Lung (tissue), 12 donors: ENCODE measurements around the gene CREG2. TPM values are rescaled to one million over a fixed set of nuclear protein-coding genes. Genes with fewer than 3 reads are reported as not detected.
A peak's percentile ranks its signal among the peaks of the same experiment; 100 is the strongest.

Source experiments
- ATAC-seq: fragments of 200-7000 bp; cut with Tn5 transposase; one replicate; pipeline ENCODE4 v1.9.1; 2020; ENCODE audit warnings: moderate number of reproducible peaks; ENCODE audit not compliant: insufficient read depth, low FRiP score
- DNase-seq, 3 donors: peaks; one replicate each; pipeline ENCODE4 v3.0.0-alpha.2; 2013 to 2017
- H3K27ac ChIP-seq, 2 donors: one replicate each; pipeline ENCODE4 v1.5.1; 2013; ENCODE audit warnings: mild to moderate bottlenecking in 2 of 2, moderate library complexity in 2 of 2, control low read depth in 1 of 2, inconsistent platforms in 1 of 2, low read depth in 1 of 2, low read length in 1 of 2
- H3K27me3 ChIP-seq, 3 donors: one replicate each; pipeline ENCODE4 v1.5.1; 2013; ENCODE audit warnings: low read length in 2 of 3; ENCODE audit not compliant: control insufficient read depth in 3 of 3, insufficient read depth in 3 of 3
- H3K36me3 ChIP-seq, 4 donors: one replicate each; pipeline ENCODE4 v1.5.1; 2013; ENCODE audit warnings: low read length in 4 of 4, mild to moderate bottlenecking in 1 of 4, moderate library complexity in 1 of 4; ENCODE audit not compliant: control insufficient read depth in 4 of 4, insufficient read depth in 4 of 4
- H3K4me1 ChIP-seq, 5 donors: one replicate each; pipeline ENCODE4 v1.5.1; 2013; ENCODE audit warnings: low read length in 5 of 5, mild to moderate bottlenecking in 2 of 5, moderate library complexity in 1 of 5; ENCODE audit not compliant: control insufficient read depth in 5 of 5, insufficient read depth in 5 of 5
- H3K4me3 ChIP-seq: one replicate; pipeline ENCODE4 v1.5.1; 2013; ENCODE audit warnings: mild to moderate bottlenecking, control low read depth, moderate library complexity
- H3K9ac ChIP-seq, 2 donors: one replicate each; pipeline ENCODE4 v1.5.1; 2013; ENCODE audit warnings: low read length in 2 of 2, control low read depth in 1 of 2; ENCODE audit not compliant: insufficient read depth in 1 of 2
- H3K9me3 ChIP-seq, 4 donors: one replicate each; pipeline ENCODE4 v1.5.1; 2013; ENCODE audit warnings: low read length in 3 of 4, mild to moderate bottlenecking in 1 of 4, moderate library complexity in 1 of 4; ENCODE audit not compliant: control insufficient read depth in 4 of 4, insufficient read depth in 3 of 4
- CTCF ChIP-seq: IDR thresholded peaks from 2 replicates; pipeline ENCODE4 v1.5.1; 2012; ENCODE audit warnings: mild to moderate bottlenecking; ENCODE audit errors: control extremely low read depth, extremely low read depth
- WGBS, 2 donors: extraction: QIAGEN DNeasy Blood & Tissue Kit; methylation state at CpG; one replicate each; pipeline ENCODE4 v1.1.7; 2013; 5-methylcytosine and 5-hydroxymethylcytosine counted together
- polyA plus RNA-seq, 2 donors: library from polyadenylated mRNA; stranded (reverse); fragments of 200-250 nt; gene quantifications; one replicate each; pipeline ENCODE4 v1.2.1, GENCODE V29; 2013
- total RNA-seq, 2 donors: library from RNA; depleted of rRNA in 1 of 2; stranded (reverse); fragments of >200 nt in 1 of 2; gene quantifications; one replicate each; pipeline ENCODE4 v1.2.1, GENCODE V29; 2014 to 2021
- donor health status: control.
- donor health status: control.
- donor health status: Bipolar disorder and iron deficiency.
- donor health status: healthy.
- donor health status: DM: yes; HTN: yes; CAD: no.

Gene CREG2
- total and polyA plus RNA-seq, 4 donors, result 0.06 to 0.67 (median 0.08) TPM; not detected in 1

- Histone ChIP-seq H3K36me3 (no peaks in the 10 kb centered on the region), H3K9ac (no peak overlapping the region), H3K9me3 (peaks cover 0 to 2% (median 0%) of the 10 kb centered on the region in 4 donors), H3K27me3 (peaks cover 2 to 14% (median 3%) of the 10 kb centered on the region in 3 donors), H3K27ac (no peak overlapping the region), H3K4me3 (no peak overlapping the region), H3K4me1 (no peaks in the 10 kb centered on the region)
- ATAC-seq (no peak), DNase-seq (no peak)
- no peak for TF ChIP-seq CTCF
- WGBS, 2 donors, result 83 to 86% methylated on average over 5 of the region's 5 CpGs
Measured at GRCh38 chr2:101401906-101402305, 14.6 kb upstream of the CREG2 start.

GRCh38 chr2:101401326-101401665, 14.0 kb upstream of the CREG2 start:
- Histone ChIP-seq H3K36me3 (no peaks in the 10 kb centered on the region), H3K9ac (no peak overlapping the region), H3K4me1 (no peaks in the 10 kb centered on the region), H3K27ac (no peak overlapping the region), H3K9me3 (peaks cover 0 to 2% (median 0%) of the 10 kb centered on the region in 4 donors), H3K27me3 (peaks cover 0 to 16% (median 2%) of the 10 kb centered on the region in 3 donors), H3K4me3 (no peak overlapping the region)
- WGBS, 2 donors, result 44 to 70% methylated on average over 8 of the region's 8 CpGs
- ATAC-seq (no peak), DNase-seq (no peak)
- TF ChIP-seq CTCF, result no peak

- Histone ChIP-seq H3K9ac (no peak overlapping the region), H3K27ac (no peak overlapping the region), H3K27me3 (peaks cover 0 to 17% (median 2%) of the 10 kb centered on the region in 3 donors), H3K9me3 (peaks cover 0 to 2% (median 0%) of the 10 kb centered on the region in 4 donors), H3K4me1 (no peaks in the 10 kb centered on the region), H3K36me3 (no peaks in the 10 kb centered on the region), H3K4me3 (no peak overlapping the region)
- 40 to 54% methylated on average over 18 of the region's 18 CpGs for WGBS, 2 donors
- TF ChIP-seq CTCF, result no peak
- DNase-seq (peak in 2 of 3 donors; percentile 11 to 26), ATAC-seq (no peak)
Measured at GRCh38 chr2:101400506-101401325, 13.4 kb upstream of the CREG2 start.

GRCh38 chr2:101400048-101400447, 12.7 kb upstream of the CREG2 start:
- no peak overlapping the region for H3K9ac ChIP-seq
- WGBS, 2 donors, result 64 to 82% methylated on average over 8 of the region's 8 CpGs
- DNase-seq, result no peak
- TF ChIP-seq CTCF, result no peak
- H3K9me3 ChIP-seq, result peaks cover 0 to 2% (median 0%) of the 10 kb centered on the region in 4 donors
- H3K4me1 ChIP-seq, result no peaks in the 10 kb centered on the region
- H3K27ac ChIP-seq, result no peak overlapping the region
- H3K4me3 ChIP-seq, result no peak overlapping the region
- no peaks in the 10 kb centered on the region for H3K36me3 ChIP-seq
- ATAC-seq, result no peak
- H3K27me3 ChIP-seq, result peaks cover 0 to 17% (median 2%) of the 10 kb centered on the region in 3 donors
